COR-L47 (cell line): ENCODE measurements around the gene CDC34.
"Not testable (repeated sequence)": the region's sequence is repeated elsewhere in the genome, so short reads cannot be mapped to it uniquely, and the experiment has no call there.

Source experiments
- DNase-seq: peaks from one replicate; lab custom pipeline; 2025; lab: John Stamatoyannopoulos, UW

Gene CDC34

DNA sequence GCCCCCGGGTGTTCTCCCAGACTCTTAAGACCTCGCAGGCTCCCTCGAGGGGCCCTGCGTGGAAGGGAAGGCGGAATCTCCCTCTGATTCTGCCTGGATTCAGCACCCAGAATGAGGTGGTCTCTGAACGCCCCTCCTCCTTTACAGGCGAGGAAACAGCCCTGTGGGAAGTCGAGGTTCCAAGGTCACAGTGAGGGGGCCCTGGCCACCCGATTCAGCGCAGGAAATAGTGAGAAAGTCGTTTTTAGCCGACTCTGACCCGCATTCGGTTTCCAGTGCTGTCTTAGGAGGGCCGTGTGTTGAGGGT is 41.9 kb downstream of the CDC34 start:
- DNase-seq, result no peak

DNA sequence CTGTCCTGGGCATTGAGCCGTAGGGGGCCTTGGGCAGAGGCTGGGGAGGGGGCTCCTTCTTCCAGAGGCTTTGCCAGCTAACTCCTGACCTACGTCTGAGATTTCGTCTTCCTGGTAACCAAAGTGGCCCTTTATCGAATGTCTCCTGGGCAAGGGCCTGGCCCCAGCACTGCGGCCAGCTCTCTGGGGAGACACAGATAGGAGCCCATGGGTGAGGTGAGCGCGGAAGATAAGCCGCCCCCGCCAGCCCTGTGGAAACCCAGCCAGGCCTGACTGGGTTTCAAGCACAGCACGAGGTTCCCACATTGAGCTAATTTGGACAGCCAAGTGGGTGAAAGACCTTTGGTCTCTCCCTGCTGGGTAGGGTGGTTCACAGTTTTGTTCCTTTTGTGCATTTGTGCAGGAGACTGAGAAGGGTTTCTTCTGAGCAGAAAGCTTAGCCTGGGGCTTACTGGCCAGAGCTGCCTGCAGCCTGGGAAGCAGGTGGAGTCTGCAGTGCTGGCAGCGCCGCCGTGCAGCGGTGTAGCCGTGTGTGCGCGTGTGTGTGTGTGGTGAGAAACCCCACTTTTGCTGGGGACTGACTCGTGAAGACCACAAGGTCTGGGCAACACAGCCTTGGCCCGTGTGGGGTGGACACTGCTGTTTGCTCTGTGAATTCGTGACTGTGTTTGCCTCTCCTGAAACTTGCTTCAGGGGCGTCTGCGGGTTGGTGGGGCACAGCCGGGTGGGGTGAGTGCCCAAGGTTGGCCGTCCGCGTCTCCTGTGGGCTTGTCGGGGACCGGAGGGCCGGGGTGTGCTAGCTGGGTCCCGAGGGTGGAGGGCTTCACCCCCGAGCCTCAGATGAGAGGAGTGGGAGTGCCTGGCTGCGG is 43.3 kb downstream of the CDC34 start:
- no peak for DNase-seq

DNA sequence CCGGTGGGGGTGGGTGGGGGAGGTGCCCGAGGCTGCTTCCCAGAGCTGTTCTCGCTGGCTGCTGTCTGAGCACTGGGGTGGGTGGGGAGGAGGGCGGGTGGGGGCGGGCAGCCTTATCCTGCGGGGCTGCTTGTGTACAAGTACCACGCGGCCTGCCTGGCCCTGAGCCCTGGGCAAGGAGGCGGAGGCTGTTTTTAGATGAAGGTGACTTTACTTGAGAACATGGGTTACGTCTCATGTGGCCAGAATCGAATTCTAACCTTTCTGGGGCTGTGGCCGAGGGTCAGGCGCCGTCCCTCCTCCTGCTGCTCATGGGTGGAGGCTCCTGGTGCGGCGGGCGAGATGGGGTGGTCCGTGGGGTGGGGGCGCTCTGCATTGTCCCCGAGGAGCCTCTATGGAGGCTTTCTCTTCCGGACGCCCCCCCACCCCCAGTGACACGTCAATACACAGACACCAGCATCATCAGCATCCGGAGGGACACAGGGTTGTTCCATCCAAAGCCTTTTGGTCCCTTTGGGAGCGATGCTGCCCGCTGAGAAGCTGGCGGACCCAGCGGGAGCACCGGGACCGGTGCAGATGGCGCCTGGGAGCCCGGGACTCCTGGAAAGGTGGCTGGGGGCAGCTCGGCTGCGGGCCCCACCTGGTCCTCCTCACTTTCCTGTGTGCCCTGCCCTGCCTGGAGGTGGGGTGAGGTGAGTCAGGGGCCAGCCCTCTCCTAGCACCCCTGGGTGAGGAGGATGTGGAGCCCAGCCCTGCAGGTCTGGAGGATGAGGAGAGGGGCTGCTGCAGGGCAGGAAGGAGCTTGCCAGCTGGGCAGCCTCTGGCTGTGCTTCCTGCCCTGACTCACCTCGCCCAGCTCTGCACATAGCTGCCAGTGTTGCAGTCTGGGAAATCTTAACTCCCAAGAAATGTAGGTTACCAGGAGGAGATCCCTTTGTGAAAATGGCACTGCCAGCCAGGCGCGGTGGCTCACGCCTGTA is 44.3 kb downstream of the CDC34 start:
- DNase-seq, result no peak

DNA sequence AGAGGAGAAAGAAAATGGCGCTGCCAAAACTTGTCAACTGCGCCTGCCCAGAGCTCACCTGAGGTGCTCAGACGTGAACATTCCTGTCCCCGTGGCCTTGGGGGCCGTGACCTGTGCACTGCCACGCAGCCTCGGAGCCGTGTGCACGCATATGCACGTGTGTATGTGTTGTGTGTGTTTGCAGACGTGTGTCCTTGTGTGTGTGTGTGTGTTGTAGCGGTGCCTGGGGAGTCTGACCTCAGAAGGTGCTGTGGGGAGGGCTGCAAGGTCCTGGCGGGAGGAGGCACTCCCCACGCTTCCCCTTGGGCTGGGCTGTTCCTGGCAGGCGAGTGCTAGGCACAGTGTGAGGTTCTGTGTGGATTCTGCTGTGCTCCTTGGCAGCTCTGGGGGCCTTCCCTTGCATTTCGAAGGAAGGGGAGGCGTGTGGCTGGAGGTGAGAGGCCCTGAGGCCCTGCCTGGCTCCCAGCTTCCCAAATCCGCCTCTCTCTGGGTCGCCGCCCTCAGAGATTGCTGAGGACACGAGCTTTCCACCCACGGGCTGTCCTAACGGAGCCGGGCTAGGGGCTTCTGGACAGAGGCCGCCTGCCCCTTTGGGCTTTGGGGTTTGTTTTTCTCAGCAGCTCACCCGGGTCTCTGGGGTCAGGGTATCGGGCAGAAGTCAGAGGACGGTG is 45.3 kb downstream of the CDC34 start:
- DNase-seq, result no peak

DNA sequence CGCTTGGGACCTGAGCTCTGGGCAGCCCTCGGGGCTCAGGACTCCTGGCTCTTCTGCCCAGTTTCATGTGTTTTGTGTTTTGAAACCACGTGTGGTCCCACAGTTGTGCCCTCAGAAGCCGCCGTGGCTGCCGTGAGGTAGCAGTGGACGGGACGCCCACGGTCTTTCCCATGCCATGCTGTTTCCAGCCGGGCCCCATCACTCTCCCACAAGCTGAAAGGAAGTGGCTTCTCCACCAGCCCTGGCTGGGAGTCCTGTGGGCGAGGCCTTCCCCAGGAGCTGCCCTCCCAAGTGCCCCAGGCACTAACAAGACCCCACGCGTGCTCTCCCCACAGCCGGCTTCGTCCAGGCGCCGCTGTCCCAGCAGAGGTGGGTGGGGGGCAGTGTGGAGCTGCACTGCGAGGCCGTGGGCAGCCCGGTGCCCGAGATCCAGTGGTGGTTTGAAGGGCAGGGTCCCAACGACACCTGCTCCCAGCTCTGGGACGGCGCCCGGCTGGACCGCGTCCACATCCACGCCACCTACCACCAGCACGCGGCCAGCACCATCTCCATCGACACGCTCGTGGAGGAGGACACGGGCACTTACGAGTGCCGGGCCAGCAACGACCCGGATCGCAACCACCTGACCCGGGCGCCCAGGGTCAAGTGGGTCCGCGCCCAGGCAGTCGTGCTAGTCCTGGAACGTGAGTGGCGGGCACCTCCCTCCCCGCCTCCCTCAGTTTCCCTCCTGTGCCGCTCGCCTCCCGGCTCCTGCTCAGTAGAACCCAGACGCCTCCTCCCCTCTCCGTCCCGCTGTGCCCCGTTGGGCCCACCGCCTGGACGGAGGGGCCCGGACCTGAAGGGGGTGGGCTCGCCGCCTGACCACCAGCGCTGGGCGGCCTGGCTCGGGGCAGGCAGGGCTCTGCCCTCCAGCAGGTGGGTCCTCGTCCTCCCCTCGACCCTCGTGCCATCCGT is 46.2 kb downstream of the CDC34 start:
- no peak for DNase-seq

DNA sequence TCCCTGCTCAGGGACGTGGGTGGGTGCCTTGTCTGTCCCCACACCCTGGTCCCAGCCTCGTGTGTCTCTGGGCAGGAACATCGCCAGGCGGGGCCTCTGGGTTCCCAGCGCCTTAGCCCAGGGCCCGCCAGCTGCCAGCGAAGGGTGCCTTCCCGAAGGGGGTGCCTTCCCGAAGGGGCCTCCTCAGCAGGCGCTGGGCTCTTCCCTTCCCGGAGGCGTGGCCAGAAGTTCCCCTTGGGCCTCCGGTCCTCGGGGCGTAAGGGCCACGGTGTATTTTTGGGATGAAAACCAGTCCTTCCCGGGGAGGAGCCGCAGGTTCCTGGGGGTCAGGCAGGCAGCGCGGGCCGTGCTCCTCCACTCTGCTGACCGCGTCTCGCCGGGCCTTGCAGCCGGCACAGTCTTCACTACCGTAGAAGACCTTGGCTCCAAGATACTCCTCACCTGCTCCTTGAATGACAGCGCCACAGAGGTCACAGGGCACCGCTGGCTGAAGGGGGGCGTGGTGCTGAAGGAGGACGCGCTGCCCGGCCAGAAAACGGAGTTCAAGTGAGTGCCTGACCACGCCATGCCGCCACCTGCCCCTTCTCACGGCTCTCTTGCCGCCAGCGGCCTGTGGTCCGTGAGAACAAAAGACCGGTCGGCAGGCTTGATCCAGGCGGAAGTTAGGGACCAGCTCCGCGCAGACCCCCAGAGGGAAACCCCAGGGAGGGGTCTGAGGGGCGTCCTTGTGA is 47.7 kb downstream of the CDC34 start:
- no peak for DNase-seq

DNA sequence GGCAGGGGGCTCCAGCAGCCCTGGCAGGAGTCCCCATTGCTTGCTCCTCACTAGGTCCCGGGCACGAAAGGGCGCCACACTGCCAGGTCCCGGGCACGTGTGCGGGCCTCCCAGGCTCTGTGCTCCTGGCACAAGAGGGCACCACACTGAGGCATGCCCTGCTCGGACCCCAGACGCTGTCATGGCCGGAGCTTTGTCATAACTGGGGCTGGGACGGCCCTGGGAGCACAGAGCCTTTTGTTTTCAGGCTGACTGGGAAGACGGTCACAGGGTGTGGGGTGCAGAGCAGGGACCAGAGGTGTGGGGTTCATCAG is 48.2 kb downstream of the CDC34 start:
- DNase-seq, result no peak

DNA sequence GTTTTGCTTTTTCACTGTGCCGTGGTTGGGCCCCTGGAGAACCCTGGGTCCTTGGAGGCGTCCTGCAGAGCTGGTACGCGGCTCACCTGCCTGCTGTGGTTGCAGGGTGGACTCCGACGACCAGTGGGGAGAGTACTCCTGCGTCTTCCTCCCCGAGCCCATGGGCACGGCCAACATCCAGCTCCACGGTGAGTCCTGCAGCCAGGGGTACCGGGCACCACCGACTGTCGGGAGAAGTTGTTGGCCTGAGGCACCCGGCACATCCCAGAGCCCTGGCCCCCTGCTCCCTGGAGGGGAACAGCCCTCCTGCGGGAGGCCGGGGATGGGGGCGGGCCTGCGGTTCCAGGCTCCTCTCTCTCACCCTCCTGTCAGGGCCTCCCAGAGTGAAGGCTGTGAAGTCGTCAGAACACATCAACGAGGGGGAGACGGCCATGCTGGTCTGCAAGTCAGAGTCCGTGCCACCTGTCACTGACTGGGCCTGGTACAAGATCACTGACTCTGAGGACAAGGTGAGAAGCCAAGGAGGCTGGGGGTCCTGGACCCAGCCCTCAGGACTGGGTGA is 48.8 kb downstream of the CDC34 start:
- no peak for DNase-seq

DNA sequence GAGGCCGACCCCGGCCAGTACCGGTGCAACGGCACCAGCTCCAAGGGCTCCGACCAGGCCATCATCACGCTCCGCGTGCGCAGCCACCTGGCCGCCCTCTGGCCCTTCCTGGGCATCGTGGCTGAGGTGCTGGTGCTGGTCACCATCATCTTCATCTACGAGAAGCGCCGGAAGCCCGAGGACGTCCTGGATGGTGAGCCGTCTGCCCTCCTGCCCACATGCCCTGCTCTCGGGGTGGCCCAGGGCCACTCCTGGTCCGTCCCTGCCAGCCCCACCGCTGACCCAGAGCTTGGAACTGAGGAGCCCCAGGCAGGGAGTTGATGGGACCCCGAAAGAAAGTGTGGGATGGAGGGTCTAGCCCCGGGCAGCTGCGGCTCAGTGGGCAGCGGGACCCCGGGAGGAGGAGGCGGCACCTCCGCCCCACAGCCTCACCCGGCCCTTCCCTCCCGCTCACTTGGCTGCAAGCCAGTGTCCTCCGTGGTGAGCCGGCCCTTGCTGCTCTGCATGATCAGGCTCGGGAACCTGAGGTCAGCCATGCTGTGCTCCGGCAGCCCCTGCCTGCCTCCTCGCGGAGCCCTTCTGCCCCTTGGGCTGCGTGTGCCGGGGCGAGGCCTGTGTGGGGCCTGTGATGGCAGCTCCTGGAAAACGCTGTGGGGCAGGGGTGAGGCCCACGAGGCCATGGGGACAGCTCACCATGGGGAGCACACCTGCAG is 50.0 kb downstream of the CDC34 start:
- DNase-seq, result no peak

DNA sequence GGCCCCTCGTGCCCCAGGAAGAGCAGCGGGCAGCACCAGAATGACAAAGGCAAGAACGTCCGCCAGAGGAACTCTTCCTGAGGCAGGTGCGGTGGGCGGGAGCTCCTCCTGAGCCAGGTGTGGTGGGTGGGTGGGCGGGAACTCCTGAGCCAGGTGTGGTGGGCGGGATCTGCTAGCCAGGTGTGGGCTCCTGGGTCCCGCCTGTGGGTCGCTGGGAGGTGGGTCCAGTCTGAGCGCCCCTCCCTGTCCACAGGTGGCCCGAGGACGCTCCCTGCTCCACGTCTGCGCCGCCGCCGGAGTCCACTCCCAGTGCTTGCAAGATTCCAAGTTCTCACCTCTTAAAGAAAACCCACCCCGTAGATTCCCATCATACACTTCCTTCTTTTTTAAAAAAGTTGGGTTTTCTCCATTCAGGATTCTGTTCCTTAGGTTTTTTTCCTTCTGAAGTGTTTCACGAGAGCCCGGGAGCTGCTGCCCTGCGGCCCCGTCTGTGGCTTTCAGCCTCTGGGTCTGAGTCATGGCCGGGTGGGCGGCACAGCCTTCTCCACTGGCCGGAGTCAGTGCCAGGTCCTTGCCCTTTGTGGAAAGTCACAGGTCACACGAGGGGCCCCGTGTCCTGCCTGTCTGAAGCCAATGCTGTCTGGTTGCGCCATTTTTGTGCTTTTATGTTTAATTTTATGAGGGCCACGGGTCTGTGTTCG is 51.1 kb downstream of the CDC34 start:
- DNase-seq, result no peak

DNA sequence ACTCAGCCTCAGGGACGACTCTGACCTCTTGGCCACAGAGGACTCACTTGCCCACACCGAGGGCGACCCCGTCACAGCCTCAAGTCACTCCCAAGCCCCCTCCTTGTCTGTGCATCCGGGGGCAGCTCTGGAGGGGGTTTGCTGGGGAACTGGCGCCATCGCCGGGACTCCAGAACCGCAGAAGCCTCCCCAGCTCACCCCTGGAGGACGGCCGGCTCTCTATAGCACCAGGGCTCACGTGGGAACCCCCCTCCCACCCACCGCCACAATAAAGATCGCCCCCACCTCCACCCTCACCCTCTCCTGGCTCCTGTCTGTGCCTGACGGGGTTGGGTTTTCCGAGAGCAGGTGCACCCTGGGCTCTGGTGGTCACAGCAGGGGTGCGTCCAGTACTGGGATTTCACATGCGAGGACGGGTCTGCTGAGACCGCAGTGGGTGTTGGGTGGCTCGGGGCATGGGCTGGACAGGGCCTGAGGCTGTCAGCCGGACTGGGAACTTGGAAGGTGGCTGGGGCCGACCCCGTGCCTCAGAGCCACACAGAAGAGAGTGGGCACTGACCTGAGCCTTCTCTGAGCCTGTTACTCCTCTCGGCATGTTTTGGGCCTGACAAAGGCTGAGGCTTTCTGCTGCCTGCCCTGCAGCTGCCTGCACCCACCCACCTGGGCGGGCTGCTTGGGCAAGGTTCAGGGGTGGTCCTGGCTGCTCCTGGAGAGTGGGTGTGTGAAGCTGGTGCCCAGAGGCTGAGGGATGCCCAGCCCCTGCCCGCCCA is 51.8 kb downstream of the CDC34 start:
- no peak for DNase-seq

DNA sequence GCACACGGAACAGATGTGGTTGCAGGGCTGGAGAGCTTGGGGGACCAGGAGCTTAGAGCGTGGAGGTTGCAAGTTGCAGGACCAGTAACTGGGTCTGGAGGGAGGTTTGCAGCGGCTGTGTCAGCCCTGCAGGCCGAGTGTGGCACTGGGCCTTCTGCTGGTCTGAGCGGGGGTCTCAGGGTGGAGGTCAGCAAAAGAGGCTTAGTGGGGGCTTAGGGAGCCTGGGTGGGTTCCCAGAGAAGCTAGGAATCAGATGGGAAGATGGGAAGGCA is 52.3 kb downstream of the CDC34 start:
- DNase-seq, result no peak

DNA sequence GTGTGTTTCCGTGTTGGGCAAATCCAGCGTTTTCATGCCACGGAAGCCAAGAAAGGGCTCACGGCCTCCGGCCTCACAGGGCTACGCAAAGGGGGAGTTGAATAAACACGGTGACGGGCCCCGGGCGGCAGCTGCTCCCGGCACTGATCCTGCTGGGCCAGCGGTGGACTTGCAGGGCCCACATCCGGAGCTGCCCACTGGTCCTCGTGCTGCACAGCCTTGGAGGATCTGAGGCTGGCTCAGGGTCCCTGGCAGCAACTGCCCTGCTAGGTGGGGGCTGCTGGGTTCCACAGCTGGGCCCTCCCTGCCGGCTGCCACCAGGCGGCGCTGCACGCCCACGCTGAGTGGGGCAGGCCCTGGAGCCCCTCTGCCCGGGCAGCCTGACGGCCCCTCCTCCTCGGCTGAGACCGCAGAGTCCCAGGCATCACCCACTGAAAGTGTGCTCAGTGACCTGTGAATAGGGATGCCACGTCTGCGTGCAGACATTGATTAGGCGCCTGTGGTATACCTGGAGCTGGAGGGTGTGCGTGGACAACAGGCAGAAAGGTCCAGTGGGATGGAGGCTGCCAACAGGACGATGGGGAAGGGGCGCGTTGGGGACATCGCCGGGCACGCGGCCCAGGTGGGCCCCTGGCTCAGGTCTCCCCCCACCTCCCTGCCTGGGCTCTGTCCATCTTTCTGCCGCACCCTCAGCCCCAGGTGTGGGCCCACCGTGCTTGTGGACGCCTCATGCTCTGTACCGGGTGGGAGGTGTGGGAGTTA is 52.9 kb downstream of the CDC34 start:
- peak; percentile 33 for DNase-seq

DNA sequence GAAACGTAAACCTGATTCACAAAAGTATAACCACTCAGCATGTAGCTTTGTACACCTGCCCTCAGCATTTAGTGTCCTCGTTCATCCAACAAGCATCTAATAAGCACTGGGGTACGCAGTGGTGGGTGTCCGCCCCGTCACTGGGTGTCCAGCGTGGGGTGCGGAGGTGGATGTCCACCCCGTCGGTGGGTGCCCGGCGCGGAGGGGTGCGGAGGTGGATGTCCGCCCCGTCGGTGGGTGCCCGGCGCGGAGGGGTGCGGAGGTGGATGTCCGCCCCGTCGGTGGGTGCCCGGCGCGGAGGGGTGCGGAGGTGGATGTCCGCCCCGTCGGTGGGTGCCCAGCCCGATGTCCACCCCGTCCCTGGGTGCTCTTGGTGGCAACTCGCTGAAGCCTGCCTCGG is 53.6 kb downstream of the CDC34 start:
- not testable (repeated sequence) for DNase-seq

DNA sequence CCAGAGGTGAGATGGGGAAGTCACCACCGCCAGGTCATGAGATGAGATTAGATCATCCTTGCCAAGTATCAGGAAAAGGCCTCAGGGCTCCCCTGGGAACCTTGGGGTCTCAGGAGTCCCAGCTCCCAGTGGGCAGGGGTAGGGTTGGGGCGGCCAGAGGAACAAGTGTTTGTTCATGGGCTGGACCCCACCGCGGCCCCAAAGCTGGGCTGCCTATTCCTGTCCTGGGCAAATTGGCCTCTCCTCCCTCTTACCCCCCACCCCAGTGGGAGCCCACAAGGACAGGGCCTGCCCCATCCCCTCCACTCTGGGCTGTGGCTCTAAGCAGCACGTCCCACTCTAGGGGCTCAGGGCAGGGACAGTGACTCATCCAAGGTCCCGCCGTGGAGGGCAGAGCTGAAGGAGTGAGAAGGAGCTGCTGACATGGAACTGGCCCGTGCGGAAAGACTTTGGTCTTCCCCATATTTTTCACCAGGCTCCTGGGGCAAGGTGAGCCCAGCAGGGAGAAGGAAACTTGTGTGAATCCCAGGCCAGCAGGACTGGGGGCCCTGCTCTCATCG is 54.1 kb downstream of the CDC34 start:
- no peak for DNase-seq

DNA sequence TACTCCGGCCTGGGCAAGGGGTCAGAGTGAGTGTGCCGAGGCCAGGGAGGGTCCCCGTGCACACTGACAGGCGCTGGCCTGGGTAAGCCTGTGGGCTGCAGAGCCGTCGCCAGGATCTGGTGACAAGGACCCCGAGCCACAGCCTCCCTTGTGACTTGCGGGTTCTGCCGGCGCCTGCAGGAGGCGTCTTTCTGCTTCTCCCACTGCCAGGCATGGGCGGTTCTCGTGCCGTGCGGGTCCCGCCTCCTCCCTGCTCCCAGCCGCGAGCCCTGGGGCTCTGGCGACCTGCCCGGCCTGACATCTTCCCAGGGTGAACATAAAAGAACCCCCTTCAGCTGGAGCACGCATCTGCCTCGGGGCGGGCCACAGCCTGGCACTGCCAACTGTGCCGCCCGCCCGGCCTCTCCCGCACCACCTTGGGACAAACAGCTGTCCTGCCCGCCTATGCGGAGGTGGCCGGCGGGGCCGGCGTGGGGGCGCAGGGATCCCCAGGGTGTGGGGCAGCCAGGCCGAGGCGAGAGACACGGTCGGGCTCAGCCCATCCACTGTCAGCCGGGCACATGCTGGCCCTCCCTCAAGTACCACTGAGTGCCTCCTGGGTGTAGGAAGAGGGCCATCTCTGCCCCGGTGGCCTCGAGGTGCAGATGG is 56.7 kb downstream of the CDC34 start:
- peak; percentile 93 for DNase-seq
